Keratinocyte (primary cell): ENCODE data around the gene SEMA3C.

ENCODE experiments used
- CTCF ChIP-seq, 3 experiments: IDR thresholded peaks in 1 of 3; conservative IDR thresholded peaks in 1 of 3; optimal IDR thresholded peaks in 1 of 3; 2 replicates in 2 of 3; 3 replicates in 1 of 3; pipeline versions ENCODE3 to v1.5.1; 2011; ENCODE audit warnings: low read length in 3 of 3, mild to moderate bottlenecking in 3 of 3, moderate library complexity in 2 of 3, control low read depth in 1 of 3, inconsistent platforms in 1 of 3; ENCODE audit not compliant: insufficient read depth in 2 of 3; ENCODE audit errors: extremely low read depth in 1 of 3
- EZH2 ChIP-seq: IDR thresholded peaks from one replicate; pipeline ENCODE4 v1.6.1; 2012; ENCODE audit warnings: inconsistent platforms, mild to moderate bottlenecking, low read length, moderate library complexity

- TF ChIP-seq CTCF (optimal IDR thresholded peaks at IDR 0.05 in 1 of 3, IDR thresholded peaks at IDR 0.05 in 1 of 3, conservative IDR thresholded peaks at IDR 0.05 in 1 of 3; ENCODE audit: extremely low read depth in 1 of 3, insufficient read depth in 2 of 3, low read length in 3 of 3) (no peak), EZH2 (no peak)
These were observed 133.6 kb downstream of the SEMA3C start for GRCh38 chr7:80785276-80785675.
